ENCODE data around the gene AGRP. TPM values are rescaled to one million over a fixed set of nuclear protein-coding genes. Genes with fewer than 3 reads are reported as not detected.

Gene AGRP
- total RNA-seq, 1 donor from 2014 or later, result not detected

DNA sequence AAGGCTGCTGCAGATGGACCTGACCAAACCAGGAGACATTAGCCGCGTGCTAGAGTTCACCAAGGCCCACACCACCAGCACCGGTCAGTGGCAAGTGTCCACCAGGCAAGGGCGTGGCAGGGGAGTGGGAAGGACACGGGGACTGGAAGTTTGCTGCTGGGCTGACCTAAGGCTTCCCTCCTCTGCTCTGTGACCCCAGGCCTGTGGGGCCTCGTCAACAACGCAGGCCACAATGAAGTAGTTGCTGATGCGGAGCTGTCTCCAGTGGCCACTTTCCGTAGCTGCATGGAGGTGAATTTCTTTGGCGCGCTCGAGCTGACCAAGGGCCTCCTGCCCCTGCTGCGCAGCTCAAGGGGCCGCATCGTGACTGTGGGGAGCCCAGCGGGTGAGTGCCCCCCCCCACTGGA is 47.6 kb downstream of the AGRP start:
- peaks cover 5% of the 10 kb centered on the region for H3K9me3 Mint-ChIP-seq (ENCODE audit: unreplicated experiment)
- no peaks in the 10 kb centered on the region for H3K36me3 Mint-ChIP-seq (ENCODE audit: unreplicated experiment)
- peaks cover 5% of the 10 kb centered on the region for H3K4me1 Mint-ChIP-seq (ENCODE audit: low read depth, unreplicated experiment)
- no peak overlapping the region for H3K27ac Mint-ChIP-seq (ENCODE audit: unreplicated experiment)
- TF ChIP-seq, protein P1, sequence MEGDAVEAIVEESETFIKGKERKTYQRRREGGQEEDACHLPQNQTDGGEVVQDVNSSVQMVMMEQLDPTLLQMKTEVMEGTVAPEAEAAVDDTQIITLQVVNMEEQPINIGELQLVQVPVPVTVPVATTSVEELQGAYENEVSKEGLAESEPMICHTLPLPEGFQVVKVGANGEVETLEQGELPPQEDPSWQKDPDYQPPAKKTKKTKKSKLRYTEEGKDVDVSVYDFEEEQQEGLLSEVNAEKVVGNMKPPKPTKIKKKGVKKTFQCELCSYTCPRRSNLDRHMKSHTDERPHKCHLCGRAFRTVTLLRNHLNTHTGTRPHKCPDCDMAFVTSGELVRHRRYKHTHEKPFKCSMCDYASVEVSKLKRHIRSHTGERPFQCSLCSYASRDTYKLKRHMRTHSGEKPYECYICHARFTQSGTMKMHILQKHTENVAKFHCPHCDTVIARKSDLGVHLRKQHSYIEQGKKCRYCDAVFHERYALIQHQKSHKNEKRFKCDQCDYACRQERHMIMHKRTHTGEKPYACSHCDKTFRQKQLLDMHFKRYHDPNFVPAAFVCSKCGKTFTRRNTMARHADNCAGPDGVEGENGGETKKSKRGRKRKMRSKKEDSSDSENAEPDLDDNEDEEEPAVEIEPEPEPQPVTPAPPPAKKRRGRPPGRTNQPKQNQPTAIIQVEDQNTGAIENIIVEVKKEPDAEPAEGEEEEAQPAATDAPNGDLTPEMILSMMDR (IDR thresholded peaks at IDR 0.05; ENCODE audit: partially characterized antibody, unreplicated experiment), result no peak
- H3K4me3 Mint-ChIP-seq (ENCODE audit: unreplicated experiment), result no peak overlapping the region
- no peak for DNase-seq
- H3K27me3 Mint-ChIP-seq (ENCODE audit: unreplicated experiment), result peaks cover 20% of the 10 kb centered on the region

DNA sequence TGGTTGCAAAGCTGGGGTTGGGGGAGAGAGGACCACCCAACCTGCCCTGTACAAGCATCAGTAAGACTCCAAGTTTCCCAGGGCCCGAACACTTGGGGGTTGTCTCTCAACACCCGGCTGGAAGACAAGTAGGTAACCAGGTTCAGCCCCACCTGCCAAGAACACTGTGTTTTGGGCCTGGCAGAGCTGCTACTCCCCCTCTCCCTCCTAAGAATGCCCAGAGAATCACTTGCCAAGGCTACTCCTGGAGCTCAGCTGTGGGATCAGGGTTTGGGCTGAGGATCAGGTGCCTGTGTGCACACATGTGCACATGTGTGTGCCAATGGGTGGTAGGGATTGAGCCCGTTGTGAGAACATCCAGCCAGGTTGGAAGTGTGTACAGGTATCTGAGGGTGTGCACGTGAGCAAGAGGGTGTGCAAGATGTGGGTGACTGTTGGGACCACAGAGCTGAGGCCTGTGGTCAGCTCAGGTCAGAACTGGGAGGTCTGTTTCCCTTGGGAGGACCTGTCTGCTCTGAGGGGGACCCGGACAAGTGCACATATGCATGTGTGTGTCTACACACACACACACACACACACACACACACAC is 50.1 kb downstream of the AGRP start:
- Mint-ChIP-seq H3K27me3 (ENCODE audit: unreplicated experiment) (peaks cover 25% of the 10 kb centered on the region), H3K9me3 (ENCODE audit: unreplicated experiment) (peaks cover 11% of the 10 kb centered on the region), H3K4me1 (ENCODE audit: low read depth, unreplicated experiment) (peaks cover 10% of the 10 kb centered on the region), H3K27ac (ENCODE audit: unreplicated experiment) (no peak overlapping the region), H3K36me3 (ENCODE audit: unreplicated experiment) (no peaks in the 10 kb centered on the region), H3K4me3 (ENCODE audit: unreplicated experiment) (no peak overlapping the region)
- TF ChIP-seq, protein P1 (IDR thresholded peaks at IDR 0.05; ENCODE audit: partially characterized antibody, unreplicated experiment), result no peak
- DNase-seq, result no peak

Other genes with a start within 250 kb of the AGRP start
- gene FHOD1, start 236.1 kb downstream of the AGRP start, total RNA-seq (ENCODE audit: unreplicated experiment), result 18.8 TPM
- gene SLC9A5, start 234.6 kb downstream of the AGRP start, total RNA-seq (ENCODE audit: unreplicated experiment), result 1.4 TPM
- 3.4 TPM for gene PLEKHG4, start 204.0 kb downstream of the AGRP start, total RNA-seq (ENCODE audit: unreplicated experiment)
- gene KCTD19, start 156.8 kb downstream of the AGRP start, total RNA-seq (ENCODE audit: unreplicated experiment), result 1.0 TPM
- not detected for gene LRRC36, start 156.7 kb downstream of the AGRP start, total RNA-seq (ENCODE audit: unreplicated experiment)
- gene TPPP3, start 90.0 kb downstream of the AGRP start, total RNA-seq (ENCODE audit: unreplicated experiment), result 21.7 TPM
- 4.6 TPM for gene ZDHHC1, start 67.1 kb downstream of the AGRP start, total RNA-seq (ENCODE audit: unreplicated experiment)
- gene HSD11B2, start 52.4 kb downstream of the AGRP start, total RNA-seq (ENCODE audit: unreplicated experiment), result 6.0 TPM
- gene ATP6V0D1, start 2.4 kb downstream of the AGRP start, total RNA-seq (ENCODE audit: unreplicated experiment), result 111 TPM
- gene RIPOR1, start 45.3 kb upstream of the AGRP start, total RNA-seq (ENCODE audit: unreplicated experiment), result 191 TPM
- 42.8 TPM for gene CTCF, start 79.0 kb upstream of the AGRP start, total RNA-seq (ENCODE audit: unreplicated experiment)
- gene CARMIL2, start 161.6 kb upstream of the AGRP start, total RNA-seq (ENCODE audit: unreplicated experiment), result 37.1 TPM
- 33.3 TPM for gene ACD, start 176.7 kb upstream of the AGRP start, total RNA-seq (ENCODE audit: unreplicated experiment)
- gene PARD6A, start 177.4 kb upstream of the AGRP start, total RNA-seq (ENCODE audit: unreplicated experiment), result 18.7 TPM
- 19.0 TPM for gene ENKD1, start 183.2 kb upstream of the AGRP start, total RNA-seq (ENCODE audit: unreplicated experiment)
- gene C16orf86, start 183.3 kb upstream of the AGRP start, total RNA-seq (ENCODE audit: unreplicated experiment), result 3.4 TPM
- gene GFOD2, start 235.8 kb upstream of the AGRP start, total RNA-seq (ENCODE audit: unreplicated experiment), result 86.7 TPM